ENCODE measurements around the gene RNU1-3.
A peak's percentile ranks its signal among the peaks of the same experiment; 100 is the strongest.

The RNU1-3 gene

DNA sequence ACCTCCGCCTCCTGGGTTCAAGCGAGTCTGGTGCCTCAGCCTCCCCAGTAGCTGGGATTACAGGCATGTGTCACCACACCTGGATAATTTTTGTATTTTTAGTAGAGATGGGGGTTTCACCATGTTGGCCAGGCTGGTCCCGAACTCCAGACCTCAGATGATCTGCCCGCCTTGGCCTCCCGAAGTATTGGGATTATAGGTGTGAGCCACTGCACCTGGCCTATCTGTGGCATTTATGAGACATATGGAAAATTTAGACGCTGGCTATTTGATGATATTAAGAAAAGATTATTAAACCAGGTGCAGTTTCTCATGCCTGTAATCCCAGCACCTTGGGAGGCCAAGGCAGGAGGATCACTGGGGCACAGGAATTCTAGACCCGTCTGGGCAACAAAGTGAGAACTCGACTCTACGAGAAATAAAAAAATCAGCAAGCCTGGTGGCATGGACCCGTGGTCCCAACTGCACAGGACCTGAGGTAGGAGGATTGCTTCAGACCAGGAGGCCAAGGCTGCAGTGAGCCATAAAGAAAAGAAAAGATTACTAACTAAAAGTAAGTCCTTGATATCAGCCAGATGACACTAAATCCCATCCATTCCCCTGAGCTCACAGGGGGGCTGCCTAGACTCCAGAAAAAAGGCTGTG is 30.1 kb downstream of the RNU1-3 start:
- peak; percentile 25 for DNase-seq

DNA sequence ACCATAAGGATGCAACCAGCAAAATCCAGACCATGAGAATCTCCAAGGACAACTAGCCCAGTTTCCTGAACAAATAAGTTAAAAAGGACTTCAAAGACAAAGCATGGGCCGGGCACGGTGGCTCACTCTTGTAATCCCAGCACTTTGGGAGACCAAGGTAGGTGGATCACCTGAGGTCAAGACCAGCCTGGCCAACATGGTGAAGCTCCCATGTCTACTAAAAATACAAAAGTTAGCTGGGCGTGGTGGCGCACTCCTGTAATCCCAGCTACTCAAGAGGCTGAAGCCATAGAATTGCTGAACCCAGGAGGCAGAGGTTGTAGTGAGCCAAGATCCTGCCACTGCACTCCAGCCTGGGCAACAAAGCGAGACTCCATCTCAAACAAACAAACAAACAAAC is 30.8 kb downstream of the RNU1-3 start:
- peak; percentile 23 for DNase-seq

DNA sequence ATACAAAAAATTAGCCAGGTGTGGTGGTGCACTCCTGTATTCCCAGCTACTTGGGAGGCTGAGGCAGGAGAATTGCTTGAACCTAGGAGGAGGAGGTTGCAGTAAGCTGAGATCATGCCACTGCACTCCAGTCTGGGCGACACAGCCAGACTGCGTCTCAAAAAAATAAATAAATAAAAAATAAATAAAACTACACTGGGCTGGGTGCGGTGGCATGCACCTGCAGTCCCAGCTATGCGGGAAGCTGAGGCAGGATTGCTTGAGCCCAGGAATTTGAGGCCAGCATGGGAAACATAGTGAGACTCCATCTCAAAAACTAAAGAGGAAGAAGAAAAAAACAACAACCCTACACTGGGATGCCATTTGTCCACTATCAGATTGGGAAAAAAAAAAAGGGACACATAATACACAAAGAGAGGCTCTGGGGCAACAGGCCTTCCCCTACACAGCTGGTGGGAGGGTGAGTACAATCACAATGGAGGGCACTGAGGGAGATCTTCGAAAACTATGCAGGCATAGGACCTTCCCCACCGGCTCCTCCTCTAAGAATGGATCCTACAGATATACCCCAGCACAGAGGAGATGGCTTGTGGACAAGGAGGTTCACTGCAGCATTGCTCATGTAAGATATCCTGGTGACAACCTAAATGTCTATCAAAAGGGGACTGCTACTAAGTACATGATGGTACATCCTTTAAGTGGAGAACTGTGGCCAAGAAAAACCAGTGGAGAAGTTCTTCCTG is 33.0 kb downstream of the RNU1-3 start:
- DNase-seq = peak; percentile 23

DNA sequence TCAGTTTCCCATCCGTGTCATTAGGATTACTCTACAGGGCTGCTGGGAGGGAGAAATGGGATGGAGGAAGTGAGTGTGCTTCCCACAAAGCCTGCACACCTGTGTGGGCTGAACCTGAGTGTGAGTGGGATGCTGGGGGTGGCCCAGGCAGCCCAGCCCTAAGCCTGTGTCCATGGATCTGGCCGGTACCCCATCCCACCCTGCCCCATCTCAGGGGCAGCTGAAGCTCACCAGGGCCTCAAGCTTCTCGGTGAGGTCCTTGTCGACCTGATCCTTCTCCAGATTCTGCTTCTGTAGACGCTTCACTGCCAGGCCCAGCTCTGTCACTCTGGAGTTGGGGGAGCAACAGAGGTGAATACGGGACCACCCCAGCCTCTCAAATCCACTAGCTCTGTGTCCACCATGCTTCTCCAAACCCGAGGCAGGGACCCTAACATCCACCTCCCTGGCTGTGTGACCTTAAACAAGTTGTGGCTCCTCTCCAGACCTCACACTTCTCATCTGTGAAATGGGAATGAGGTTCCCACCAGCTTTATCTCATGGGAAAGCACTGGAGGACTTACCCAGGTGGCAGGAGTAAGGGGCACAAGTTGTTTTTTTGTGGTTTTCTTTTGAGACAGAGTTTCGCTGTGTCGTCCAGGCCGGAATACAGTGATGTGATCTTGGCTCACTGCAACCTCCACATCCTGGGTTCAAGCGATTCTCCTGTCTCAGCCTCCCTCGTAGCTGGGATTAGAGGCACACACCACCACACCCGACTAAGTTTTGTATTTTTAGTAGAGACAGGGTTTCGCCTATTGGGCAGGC is 34.5 kb downstream of the RNU1-3 start:
- peak; percentile 21 for DNase-seq

DNA sequence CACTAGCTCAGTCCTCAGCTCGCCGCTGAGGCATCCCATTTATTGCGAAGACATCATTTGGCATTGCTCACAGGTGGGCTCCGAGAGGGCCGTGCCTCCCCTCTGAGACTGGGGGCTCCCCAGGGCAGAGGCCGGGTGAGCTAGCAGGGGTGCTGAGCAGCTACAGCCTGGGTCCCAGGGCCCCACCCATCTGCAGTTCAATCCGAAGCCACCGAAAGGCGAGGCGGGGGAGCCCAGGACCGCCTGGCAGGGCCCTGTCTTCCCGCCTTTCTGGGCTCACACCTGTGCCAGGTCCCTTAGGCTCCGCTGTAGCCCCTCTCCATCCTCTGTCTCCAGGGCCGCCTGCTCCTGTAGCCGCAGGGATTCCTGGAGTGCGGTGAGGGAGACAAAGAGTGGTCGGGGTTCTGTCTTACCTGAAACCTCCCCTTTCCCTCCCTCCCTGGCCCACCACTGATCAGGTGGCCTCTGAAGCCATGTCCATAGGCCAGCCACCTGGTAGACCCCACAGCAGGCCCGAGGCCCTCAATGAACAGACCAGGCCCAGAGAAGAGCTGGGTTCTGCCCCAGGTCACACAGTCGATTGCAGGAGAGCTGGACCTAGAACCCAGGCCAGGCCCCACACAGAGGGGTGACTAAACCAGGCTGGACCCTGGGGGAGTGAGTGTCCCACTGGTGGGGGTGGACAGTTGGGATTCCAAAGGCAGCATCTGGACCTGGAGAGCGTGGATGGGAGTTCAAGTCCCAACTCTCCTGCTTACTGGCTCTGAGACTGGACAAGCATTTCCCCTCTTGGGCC is 35.3 kb downstream of the RNU1-3 start:
- peak; percentile 25 for DNase-seq

DNA sequence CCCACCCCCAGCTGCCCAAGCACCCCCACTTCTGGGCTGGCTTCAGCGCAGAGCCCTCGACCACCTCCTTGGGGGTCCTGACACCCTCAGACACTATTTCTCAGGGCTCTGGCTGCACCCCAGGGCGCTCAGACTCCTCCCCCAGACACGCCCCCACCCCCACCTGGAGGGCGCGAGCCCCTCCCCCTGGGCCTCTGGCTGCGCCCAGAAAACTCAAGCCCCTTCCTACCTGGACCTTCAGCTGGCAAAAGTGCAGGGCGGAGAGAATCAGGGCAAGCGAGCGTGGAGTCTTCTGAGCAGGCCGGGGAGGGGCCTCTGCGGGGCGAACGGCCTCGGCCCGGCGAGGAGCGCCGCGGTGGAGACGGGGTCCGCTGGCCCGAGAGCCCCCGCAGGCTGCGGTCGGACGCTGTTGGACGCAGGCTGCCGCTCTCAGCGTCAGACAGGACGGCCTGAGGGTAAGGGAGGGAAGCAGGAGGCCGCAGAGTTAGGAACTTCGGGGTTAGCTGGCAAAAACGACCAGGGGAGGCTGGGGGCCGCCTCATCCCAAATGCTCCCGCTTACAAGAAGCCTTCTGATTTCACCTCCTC is 36.0 kb downstream of the RNU1-3 start:
- DNase-seq = peak; percentile 23

DNA sequence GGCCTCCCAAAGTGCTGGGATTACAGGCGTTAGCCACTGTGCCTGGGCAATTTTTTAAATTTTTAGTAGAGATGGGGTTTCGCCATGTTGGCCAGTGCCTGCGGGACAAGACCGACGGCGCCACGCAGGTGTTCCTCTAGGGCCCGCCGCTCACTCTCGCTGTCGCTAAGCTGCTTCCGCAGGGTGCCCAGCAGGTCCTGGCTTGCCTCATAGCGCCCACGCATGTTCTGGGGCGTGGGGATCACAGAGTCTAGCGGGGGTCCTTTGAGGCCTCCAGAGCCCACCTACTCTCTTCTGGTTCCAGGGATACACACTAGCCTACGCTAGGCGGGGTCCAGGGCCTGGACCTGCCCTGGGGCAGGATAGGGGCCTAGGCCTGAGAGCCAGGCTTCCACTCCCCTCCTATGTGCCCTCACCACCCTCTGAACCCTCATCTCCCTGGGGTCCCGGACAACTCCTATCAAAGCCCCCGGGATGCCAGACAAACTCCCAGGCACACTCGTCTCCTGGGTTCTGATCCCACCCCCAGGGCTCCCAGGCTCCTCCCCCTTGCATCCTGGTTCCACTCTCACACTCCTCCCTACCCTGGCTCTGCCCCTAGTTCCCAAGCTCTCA is 36.7 kb downstream of the RNU1-3 start:
- DNase-seq = peak; percentile 23

DNA sequence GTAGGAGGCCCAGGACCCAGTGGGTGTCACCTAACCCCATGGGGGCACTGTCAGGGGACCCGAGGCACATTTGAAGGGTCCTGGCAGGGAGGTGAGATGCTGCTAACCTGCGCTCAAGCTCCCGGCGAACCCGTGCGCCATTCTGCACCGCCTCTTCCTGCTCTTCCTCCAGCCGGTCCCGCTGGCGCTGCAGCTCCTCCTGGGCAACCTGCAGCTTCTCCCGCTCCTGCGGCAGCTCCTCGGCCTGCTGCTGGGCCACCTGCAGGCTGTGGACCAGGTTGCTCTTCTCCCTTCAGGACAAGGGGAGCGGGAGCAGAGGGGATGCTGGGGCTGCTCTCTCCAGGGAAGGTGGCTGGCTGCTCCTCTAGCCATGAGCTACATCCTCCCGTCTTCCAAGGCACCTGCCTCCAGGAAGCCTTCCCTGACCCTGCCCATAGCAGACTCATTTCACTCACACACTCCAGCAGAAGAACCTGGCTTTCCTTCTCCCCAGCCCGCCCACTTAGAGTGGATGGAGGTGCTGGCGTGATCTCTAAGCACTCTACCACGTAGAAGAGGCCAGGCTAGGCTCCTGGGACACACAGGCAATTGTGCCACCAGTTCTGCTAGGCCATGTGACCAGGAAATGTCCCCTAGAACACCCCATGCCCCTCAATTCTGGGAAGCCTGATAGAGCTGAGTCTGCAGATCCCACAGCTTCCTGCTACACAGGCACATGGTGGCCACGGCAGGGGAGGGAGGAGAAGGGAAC is 38.2 kb downstream of the RNU1-3 start:
- peak; percentile 28 for DNase-seq

DNA sequence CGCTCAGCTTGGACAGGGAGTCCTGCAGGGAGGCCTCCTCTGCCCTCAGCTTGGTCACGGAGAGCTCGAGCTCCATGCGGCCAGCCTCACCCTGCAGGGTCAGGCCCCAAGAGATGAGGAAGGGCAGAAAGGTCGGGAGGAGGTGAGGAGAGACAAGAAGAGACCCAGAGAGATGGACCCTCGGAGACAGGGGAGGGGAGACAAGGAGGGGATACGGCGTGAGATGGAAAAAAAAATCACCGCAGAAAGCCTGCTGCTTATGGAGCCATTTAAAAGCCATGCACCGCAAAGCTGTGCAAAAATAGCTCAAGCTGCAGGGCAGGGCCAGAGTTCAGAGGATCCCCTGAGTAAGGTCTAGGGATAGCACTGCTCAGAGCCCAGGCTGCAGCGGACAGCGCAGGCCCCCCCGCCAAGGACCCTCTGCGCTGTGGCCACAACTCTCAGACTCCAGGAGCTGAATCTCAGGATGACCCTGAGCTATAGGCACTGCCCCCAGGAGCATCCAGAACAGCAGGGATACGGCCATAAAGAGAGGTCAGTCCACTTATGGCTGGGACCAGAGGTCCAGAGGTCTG is 40.3 kb downstream of the RNU1-3 start:
- DNase-seq = peak; percentile 22

DNA sequence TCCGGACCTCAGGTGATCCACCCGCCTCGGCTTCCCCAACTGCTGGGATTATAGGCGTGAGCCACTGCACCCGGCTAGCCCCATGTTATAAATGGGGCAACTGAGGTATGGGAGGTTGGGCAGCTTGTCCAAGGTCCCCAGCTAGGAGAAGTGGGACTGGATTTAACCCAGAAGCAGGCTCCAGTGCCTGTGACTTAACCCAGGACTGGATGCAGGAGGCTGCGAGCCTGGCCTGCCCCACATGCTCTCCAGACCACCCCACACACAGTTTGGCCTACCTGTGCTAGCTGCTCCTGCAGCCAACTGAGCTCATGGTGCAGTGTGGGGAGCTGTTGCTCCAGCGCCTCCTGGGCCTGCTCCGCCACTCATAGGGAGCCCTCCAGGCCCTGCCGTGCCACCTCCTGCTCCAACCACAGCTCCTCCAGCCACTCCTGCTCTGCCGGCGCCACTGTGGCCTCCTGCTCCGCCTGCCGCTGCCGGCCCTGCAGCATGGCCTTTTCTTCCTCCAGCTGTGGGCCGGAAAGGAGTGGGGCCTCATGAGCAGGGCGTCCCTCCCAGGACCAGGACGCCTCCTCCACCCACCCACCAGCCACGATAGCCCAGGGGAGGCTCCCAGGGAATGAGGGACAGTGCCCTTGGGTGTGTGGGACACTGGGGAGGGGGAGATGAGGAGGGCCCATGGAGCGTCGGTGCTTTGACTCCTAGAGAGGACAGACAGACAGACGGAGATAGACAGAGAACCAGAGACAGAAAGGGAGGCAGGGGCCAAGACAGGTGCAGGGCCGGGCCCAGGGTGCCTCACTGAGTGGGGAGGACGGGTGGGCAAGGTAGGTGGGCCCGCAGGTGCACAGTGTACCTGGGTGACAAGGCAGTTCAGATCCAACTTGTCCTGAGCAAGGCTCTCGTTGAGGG is 41.0 kb downstream of the RNU1-3 start:
- DNase-seq = peak; percentile 27

DNA sequence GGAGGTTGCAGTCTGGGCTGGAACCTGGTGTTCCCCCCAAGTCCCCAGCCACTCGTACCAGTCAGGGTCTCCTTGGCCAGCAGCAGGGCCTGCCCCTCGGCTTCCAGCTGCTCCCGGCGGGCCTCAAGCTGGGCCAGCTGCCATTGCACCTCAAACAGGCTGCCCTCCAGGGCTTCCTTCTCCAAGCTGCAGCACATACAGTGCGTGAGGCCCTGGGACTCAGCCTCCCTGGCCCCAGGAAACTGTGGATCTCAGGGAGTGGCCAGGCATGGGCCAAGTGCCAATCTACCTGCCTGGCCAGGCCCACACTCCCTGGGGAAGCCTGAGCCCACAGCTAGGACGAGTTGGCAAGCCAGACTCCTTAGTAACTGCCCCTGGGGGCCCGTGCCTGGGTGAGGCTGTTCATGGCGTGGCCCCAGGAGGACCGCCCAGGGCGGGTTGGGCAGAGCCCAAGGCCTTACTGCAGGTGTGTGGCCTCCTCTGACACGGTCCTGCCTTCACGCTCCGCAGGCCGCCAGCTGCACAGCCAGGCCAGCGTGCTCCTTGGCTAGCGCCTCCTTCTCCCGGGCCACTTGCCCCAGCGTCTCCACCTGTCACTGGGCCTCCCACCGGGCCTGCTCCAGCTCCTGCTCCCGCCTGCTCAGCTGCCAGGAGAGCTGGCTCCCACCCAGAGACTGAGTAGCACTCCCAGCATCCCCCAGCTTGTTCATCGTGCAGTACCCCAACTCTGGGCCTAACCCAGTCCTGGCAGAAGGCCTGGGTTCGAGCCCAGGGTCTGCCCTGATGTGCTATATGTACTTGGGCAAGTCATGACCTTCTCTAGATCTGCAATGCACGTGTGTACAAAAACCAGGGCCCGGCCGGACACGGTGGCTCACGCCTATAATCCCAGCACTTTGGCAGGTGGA is 42.7 kb downstream of the RNU1-3 start:
- peak; percentile 25 for DNase-seq

DNA sequence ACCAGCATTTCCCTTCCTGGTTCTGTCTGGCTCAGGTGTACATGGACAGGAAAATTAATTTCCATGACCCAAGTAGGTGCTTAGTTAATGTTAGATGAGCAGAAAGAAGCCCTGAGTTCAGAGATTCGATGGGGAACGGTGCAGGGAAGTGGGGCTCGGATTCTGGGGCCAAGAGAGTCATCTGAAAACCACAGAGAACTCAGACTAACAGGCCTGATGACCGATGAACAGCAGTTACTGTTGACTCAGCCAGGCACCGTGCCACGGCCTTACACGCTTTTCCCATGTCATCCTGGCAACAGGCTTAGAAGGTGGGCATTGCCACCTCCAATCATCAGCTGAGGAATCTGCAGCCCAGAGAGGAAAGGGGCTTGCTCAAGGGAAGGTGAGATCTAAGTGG is 43.4 kb downstream of the RNU1-3 start:
- peak; percentile 23 for DNase-seq

DNA sequence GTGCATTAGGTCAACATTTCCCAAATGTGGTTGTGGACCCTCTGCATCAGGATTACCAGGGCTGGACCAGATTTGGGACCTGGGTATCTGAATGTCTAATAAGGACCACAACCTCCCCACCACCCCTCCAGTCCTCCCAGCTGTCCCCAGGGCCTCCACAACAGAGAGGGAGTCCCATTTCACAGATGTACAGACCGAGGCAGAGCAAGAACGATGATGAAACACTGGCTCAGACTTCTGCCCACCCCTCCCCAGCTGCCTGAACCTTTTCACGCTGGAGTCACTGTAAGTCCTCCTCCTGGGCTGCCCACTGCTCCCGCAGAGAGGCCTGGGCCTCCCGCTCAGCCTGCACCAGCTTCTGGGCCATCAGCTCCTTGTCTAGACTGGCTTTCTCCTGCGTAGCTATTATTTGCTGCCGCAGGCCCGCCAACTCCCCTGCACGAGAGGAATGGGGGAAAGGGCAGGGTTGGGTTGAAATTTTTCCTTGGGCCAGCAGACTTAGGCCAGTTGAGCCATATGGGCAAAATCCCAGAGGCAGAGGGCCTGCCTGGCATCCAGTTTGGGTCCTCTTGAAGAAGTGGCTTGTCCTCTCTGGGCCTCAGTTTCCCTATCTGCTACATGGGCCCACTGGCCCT is 45.0 kb downstream of the RNU1-3 start:
- DNase-seq = peak; percentile 34

DNA sequence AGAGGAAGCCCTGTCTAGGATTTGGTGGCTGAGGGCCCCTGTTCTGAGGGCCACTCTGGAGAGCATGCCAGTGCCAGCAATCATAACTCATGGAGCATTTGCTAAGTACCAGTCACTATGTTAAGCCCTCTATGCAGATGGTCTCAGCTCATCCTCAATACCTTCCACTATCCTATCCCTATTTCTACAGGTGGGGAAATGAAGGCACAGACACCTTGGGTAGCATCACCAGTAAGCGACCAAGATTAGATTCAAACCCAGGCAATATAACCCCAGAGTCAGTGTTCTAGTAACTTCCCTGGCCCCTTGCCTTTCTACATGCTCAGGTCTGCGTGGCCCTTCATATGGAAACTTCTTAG is 45.5 kb downstream of the RNU1-3 start:
- DNase-seq = no peak

DNA sequence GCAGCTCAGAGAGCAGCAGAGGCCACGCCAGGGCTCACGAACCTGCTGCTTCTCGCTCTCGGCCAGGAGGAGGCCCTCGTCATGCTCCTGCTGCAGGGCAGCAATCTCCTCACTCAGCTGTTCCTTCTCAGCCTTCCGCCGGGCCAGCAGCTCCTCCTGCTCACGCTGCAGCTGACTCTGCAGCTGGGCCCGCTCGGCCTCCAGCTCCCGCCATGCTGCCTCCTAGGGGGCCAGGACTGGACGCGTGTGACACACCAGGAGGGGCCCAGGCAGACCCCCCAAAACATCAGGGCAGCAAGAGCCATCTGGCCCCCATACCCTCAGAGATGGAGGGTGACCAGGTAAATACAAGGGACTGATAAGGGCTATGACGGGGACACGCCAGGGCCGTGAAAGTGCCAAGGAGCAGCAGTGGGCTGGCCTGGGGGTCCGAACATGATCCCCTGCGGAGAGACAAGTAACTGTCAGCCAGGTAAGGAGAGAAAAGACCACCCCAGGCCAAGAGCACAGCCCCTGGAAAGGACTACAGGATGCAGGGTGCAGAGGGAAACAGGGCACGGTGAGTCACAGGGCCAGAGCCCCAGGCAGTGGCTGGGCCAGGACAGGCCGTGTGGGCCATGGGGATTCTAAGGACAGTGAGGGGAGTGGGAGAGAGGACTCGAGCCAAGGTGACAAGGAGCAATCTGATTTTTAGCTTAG is 46.8 kb downstream of the RNU1-3 start:
- peak; percentile 27 for DNase-seq

DNA sequence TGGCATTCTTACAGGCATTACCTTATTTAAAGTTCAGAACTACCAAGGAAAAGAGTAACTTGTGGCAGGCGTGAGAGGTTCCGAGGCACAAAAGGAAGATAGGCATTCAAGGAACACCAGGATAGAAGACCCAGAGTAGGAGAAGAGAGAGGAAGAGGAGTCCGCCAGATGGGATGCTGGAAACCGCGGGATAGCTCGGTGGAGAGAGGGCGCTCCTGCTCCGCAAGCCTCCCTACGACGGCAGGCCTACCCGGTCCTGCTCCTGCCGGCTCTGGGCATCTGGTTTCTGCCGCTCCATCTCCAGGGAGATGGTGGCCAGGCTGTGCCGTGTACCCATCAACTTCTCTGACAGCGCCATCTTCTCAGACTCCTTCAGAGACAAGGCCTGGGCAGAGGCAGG is 48.0 kb downstream of the RNU1-3 start:
- peak; percentile 24 for DNase-seq

DNA sequence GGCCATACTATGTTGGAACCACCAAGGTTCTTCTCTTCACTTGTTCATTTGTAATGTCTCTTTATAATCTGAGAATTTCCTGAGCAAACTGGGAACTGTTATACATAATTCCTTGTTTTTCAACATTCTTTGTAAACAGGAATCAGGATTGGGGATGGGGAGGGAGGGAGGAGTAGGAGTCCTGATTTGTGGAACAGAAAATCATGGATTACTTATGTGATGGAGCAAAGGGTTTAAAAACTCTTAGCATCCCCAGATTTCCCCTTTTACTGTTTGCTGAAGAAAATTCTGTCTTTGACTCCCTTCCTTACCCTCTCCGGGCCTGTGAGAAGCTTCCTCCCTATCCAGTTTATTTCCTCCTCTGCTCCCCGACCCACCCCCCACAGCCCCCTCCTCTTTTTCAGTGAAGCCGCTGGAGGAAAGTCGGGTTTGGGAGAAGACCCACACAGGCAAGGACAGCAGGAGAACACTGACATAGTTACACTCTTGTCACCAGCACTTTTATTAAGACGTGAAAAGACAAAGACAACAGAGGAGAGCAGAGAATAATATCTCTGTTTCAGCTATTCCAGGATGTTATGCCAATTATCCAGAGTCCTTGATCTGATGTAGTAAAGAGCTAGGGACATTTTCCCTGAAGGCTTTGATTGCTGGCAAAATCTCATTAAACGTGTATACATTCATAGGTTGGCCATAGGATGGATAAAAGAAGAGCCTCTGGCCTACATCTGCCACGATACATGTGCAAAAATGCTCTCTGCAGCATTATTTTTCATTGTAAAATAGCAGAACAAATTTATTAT is 48.8 kb downstream of the RNU1-3 start:
- no peak for DNase-seq

Measured in stimulated activated CD8-positive, alpha-beta memory T cell treated with anti-CD3 and anti-CD28 coated beads, Interleukin-4, amount 100 ng/mL, for 48 hours (primary cell).